Ascending aorta (tissue), 2 donors: ENCODE results near the gene NR2F1. TPM values are rescaled to one million over a fixed set of nuclear protein-coding genes. Genes with fewer than 3 reads are reported as not detected.

ENCODE experiments used
- DNase-seq, 2 donors: peaks; one replicate each; pipeline ENCODE4 v3.0.0-alpha.2; 2019; ENCODE audit warnings: low spot score in 2 of 2
- H3K27ac ChIP-seq, 2 donors: fragments of 200-600 bp; sonication (generic); one replicate each; pipeline ENCODE4 v1.5.1; 2016 to 2017; ENCODE audit warnings: mild to moderate bottlenecking in 1 of 2
- H3K27me3 ChIP-seq: fragments of 200-600 bp; sonication (generic); one replicate; pipeline ENCODE4 v1.5.1; 2017
- H3K36me3 ChIP-seq, 2 donors: fragments of 200-600 bp; sonication (generic); one replicate each; pipeline ENCODE4 v1.5.1; 2016
- H3K4me1 ChIP-seq, 2 donors: fragments of 200-600 bp; sonication (generic); one replicate each; pipeline ENCODE4 v1.5.1; 2016 to 2017; ENCODE audit warnings: mild to moderate bottlenecking in 1 of 2
- H3K4me3 ChIP-seq, 2 donors: fragments of 200-600 bp; sonication (generic); one replicate each; pipeline ENCODE4 v1.5.1; 2016 to 2017; ENCODE audit warnings: mild to moderate bottlenecking in 1 of 2
- H3K9me3 ChIP-seq, 2 donors: fragments of 200-600 bp; sonication (generic); one replicate each; pipeline ENCODE4 v1.5.1; 2016
- intact Hi-C: fragments of 100-400 bp; cut with DNase I; formaldehyde crosslinking; loops from one replicate; pipeline ENCODE4 v1.15.1; 2023
- total RNA-seq: library from RNA; depleted of rRNA; stranded (reverse); fragments of >200 nt; gene quantifications from one replicate; pipeline ENCODE4 v1.1.0, GENCODE V29; 2016
- TF ChIP-seq, protein P1 (sequence below), 3 experiments: fragments of 200-600 bp in 2 of 3; fragments of 450-650 bp in 1 of 3; sonication (generic) in 2 of 3; IDR thresholded peaks; one replicate each; pipeline ENCODE4 v1.5.1; 2016 to 2019; ENCODE audit warnings: antibody characterized with exemption in 3 of 3, mild to moderate bottlenecking in 1 of 3, moderate library complexity in 1 of 3

The NR2F1 gene
- total RNA-seq, 1 donor from 2014 or later: 8.0 TPM

DNA sequence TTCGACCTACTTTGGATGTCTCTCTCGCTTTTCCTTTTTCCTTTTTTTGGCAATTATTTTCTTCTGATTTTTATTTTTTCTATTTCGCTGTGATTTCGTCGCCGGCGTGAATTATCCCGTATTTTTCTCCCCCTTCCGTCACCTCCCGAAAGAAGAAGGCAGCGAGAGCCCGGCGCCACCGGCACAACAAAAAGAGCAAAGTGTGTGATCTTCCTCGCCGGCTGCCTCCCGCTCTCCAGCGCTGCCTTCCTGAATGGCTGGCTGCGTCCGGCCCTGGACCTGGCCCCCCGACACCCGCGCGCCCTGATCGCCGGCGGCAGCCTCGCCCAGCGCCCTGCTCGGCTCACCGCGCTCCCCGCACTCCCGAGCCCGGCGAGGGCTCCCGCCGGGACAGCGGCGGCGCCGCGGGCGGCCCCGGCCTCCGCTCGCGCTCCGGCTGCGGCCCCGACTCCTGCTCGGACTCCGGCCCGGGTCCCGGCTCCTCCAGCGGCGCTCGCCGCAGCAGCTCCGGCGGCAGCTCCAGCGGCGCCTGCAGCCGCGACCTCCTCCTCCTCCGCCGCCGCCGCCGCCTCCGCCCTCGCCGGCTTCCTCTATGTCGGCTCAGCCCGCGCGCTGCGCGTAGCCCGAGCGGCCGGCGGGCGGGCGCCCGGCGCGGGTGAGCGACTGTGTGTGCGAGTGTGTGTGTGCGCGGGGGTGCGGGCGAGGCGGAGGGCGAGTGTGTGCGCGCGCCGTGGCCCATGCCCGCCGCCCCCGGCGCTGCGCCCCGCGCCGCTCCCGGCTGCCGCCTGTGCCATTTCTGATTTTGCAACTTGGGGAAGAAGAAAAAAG is 960 bp downstream of the NR2F1 start:
- H3K4me1 ChIP-seq: peaks cover 10 to 27% of the 10 kb centered on the region in 2 donors
- TF ChIP-seq, protein P1, sequence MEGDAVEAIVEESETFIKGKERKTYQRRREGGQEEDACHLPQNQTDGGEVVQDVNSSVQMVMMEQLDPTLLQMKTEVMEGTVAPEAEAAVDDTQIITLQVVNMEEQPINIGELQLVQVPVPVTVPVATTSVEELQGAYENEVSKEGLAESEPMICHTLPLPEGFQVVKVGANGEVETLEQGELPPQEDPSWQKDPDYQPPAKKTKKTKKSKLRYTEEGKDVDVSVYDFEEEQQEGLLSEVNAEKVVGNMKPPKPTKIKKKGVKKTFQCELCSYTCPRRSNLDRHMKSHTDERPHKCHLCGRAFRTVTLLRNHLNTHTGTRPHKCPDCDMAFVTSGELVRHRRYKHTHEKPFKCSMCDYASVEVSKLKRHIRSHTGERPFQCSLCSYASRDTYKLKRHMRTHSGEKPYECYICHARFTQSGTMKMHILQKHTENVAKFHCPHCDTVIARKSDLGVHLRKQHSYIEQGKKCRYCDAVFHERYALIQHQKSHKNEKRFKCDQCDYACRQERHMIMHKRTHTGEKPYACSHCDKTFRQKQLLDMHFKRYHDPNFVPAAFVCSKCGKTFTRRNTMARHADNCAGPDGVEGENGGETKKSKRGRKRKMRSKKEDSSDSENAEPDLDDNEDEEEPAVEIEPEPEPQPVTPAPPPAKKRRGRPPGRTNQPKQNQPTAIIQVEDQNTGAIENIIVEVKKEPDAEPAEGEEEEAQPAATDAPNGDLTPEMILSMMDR (IDR thresholded peaks at IDR 0.05): no peak
- no peaks in the 10 kb centered on the region for H3K36me3 ChIP-seq
- H3K27me3 ChIP-seq: peaks cover 12% of the 10 kb centered on the region
- peak overlapping the region; percentile 63 to 89 for H3K4me3 ChIP-seq
- H3K27ac ChIP-seq: no peak overlapping the region
- no peaks in the 10 kb centered on the region for H3K9me3 ChIP-seq
- DNase-seq: no peak
- intact Hi-C loops: no loop called here

DNA sequence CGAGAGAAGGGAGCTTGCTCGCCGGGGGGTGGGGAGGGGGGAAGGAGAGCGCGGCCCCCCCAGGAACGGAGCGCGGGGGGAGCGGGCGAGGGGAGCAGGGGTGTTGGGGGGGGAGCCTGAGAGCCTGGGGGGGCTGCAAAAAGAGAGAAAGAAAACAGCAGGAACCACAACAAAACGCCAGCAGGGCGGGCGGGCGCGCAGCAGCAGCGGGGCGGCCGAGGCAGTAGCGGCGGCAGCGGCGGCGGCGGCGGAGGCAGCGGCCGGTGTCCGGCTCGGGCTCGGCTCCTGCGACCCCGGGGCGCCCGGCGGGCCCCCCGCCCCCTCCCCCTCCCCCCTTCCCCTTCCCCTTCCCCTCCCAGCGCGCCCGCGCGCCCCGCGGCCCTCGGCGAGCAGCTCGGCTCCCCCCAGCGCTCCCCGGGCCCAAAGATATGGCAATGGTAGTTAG is 1.6 kb downstream of the NR2F1 start:
- intact Hi-C loops: no loop called here
- DNase-seq: no peak
- Histone ChIP-seq H3K9me3 (no peaks in the 10 kb centered on the region), H3K27ac (no peak overlapping the region), H3K4me3 (peak overlapping the region; percentile 63 to 89), H3K36me3 (no peaks in the 10 kb centered on the region), H3K27me3 (peaks cover 12% of the 10 kb centered on the region), H3K4me1 (peaks cover 10 to 21% of the 10 kb centered on the region in 2 donors)
- TF ChIP-seq, protein P1 (IDR thresholded peaks at IDR 0.05): no peak

DNA sequence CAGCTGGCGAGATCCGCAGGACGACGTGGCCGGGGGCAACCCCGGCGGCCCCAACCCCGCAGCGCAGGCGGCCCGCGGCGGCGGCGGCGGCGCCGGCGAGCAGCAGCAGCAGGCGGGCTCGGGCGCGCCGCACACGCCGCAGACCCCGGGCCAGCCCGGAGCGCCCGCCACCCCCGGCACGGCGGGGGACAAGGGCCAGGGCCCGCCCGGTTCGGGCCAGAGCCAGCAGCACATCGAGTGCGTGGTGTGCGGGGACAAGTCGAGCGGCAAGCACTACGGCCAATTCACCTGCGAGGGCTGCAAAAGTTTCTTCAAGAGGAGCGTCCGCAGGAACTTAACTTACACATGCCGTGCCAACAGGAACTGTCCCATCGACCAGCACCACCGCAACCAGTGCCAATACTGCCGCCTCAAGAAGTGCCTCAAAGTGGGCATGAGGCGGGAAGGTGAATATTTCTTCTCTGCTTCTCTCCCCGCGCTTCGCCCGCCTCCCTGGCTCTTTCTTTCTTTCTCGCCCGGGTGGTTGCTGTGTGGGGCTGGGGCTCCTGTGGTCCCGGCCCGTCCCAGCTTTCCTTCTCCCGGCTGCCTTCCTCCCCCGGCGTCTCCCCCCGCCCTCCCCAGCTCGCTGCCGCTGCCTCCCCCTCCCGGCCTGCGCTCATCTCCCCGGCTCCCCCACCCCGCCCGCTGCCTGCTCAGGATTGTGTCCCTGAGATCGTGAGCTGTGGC is 2.2 kb downstream of the NR2F1 start:
- intact Hi-C loops: no loop called here
- DNase-seq: no peak
- no peaks in the 10 kb centered on the region for H3K36me3 ChIP-seq
- H3K4me1 ChIP-seq: peaks cover 10 to 20% of the 10 kb centered on the region in 2 donors
- H3K27me3 ChIP-seq: peaks cover 12% of the 10 kb centered on the region
- TF ChIP-seq, protein P1 (IDR thresholded peaks at IDR 0.05): no peak
- H3K27ac ChIP-seq: no peak overlapping the region
- H3K9me3 ChIP-seq: no peaks in the 10 kb centered on the region
- H3K4me3 ChIP-seq: peak overlapping the region; percentile 63 to 89

DNA sequence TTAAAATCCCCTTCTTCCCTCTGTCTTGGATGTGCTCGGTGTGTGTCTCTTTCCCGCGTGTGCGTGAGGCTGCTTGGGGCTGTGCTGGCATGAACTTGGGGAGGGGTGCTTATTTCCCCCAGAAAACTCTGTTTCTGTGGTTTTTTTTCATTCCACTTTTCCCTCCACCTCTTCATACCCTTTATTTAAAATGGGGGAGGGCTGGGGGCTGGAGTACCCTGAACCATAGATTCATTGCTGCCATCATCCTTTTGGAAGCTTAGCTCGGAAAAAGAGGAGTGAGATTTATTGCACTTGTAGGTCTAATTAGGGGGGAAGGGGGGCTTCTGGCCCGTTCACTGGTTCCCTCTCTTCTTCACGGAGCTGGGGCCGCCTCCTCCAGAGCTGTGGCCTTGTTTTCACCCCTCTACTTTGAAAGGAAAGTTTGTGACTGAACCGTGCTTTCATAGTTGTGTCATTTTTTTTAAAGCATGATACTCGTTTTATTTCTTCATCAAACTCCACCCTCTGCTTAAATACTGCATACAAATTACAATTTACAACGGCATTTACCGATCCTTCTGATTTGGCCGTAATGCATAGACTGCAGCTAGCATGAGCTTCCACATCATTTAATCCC is 2.9 kb downstream of the NR2F1 start:
- TF ChIP-seq, protein P1 (IDR thresholded peaks at IDR 0.05): no peak
- Histone ChIP-seq H3K4me1 (peaks cover 3 to 16% of the 10 kb centered on the region in 2 donors), H3K27me3 (peaks cover 9% of the 10 kb centered on the region), H3K4me3 (peak overlapping the region; percentile 63 to 89), H3K36me3 (no peaks in the 10 kb centered on the region), H3K27ac (no peak overlapping the region), H3K9me3 (no peaks in the 10 kb centered on the region)
- intact Hi-C loops: no loop called here
- no peak for DNase-seq

DNA sequence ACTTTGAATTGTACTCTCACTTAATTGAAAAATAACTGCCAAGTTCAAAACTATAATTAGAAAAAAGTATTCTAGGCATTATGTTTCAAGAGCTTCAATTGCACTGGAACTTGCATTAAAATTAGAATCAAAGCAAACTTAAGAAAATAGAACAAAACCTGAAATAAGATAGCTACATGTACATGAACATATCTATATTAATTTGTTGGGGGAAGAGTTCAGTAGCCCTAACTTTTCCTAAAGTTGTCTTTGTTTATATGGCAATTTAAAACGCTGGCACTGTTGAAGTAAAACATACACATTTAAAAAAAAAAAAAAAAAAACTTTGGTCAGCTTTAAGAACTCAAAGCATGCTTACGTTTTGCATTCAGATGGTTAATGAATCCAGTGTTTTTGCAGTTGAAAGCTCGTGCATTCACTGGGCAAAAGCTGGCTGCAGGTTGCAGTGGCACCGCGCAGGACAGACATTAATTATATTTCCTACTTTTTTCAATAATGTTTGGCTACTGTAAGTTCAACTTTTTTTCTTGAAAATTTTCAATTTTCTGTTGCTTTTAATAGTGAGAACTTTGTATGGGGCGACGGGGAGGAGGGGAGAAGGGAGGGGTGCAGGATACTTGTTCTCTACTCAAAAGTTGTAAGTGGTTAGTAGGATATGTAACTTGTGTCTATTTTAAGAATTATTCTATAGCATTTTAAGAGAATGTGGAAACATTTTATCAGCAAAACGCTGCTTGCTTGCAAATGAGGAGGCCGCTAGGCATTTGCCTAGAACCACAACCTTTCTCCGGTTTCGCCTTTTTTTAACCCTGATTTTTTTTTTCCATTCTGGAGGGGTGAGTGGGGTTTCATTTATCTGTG is 3.9 kb downstream of the NR2F1 start:
- H3K36me3 ChIP-seq: no peaks in the 10 kb centered on the region
- intact Hi-C loops: no loop called here
- H3K9me3 ChIP-seq: no peaks in the 10 kb centered on the region
- no peak overlapping the region for H3K4me3 ChIP-seq
- no peak overlapping the region for H3K27ac ChIP-seq
- DNase-seq: no peak
- peaks cover 6% of the 10 kb centered on the region for H3K27me3 ChIP-seq
- peaks cover 0 to 13% of the 10 kb centered on the region in 2 donors for H3K4me1 ChIP-seq
- TF ChIP-seq, protein P1 (IDR thresholded peaks at IDR 0.05): no peak
